Activated T-cell treated with anti-CD3 and anti-CD28 coated beads for 24 hours (primary cell): Measurements from ENCODE around the gene ABCG4.
"Not testable (repeated sequence)": the region's sequence is repeated elsewhere in the genome, so short reads cannot be mapped to it uniquely, and the experiment has no call there.

ENCODE experiments used
- DNase-seq: peaks from one replicate; pipeline ENCODE4 v3.0.0-alpha.2; 2020; ENCODE audit warnings: low read depth

ABCG4 gene

GRCh38 chr11:119184399-119184798, 35.5 kb downstream of the ABCG4 start:
- DNase-seq, result not testable (repeated sequence)

DNA sequence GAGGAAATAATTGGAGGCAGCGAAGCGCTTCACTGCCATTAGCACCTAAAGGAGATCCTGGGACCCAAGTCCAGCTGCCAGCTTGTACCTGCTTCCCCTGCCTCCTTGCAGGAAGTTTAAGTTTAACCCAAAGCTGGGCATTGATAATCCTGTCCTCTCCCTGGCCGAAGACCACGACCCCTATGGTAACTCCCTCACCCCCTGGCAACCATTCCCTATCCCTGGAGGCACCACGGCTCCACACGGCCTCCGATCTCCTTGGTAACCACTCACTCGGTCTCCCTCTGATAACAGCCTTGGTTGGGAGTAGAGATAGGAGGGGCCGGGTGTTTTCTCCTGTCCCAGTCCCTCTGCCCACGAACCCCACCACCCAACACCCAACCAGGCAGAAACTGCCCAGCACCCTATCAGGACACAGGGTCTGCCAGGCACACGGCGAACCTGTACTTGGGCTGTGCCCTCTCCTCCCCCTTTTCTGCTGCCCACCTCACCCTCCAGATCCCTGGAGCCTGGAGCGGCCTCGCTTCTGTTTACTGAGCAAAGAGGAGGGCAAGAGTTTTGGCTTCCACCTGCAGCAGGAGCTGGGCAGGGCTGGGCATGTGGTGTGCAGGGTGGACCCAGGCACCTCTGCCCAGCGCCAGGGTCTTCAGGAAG, 37.3 kb downstream of the ABCG4 start:
- no peak for DNase-seq

DNA sequence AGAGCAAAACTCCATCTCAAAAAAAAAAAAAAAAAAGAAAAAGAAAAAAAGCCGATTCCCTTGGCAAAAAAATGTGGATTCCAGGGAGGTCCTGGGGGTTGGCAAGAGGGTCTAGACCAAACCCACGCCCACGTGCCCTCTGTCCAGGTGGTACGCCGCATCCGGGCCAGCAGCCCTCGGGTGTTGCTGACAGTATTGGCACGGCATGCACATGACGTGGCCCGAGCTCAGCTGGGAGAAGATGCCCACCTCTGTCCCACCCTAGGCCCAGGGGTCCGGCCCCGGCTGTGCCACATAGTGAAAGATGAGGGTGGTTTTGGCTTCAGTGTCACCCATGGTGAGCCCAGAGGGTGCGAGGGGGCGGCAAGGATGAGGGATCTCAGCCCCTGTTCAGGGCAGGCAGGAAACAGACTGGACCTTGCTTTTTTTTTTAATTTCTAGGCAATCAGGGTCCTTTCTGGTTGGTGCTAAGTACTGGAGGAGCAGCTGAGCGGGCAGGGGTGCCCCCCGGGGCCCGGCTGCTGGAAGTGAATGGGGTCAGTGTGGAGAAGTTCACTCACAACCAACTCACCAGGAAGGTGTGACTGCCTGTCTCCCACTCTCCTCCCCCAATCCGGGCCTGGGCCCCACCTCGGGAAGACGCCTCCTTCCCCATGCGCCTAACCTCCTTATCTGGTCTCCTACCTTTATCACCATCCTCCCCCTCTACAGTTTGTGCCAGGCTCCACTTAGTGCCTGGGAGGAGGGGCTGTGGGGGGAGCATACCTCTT, 38.5 kb downstream of the ABCG4 start:
- DNase-seq, result no peak

- no peak for DNase-seq
These were observed 39.2 kb downstream of the ABCG4 start for GRCh38 chr11:119188067-119188466.

GRCh38 chr11:119188887-119189286, 40.0 kb downstream of the ABCG4 start:
- no peak for DNase-seq

DNA sequence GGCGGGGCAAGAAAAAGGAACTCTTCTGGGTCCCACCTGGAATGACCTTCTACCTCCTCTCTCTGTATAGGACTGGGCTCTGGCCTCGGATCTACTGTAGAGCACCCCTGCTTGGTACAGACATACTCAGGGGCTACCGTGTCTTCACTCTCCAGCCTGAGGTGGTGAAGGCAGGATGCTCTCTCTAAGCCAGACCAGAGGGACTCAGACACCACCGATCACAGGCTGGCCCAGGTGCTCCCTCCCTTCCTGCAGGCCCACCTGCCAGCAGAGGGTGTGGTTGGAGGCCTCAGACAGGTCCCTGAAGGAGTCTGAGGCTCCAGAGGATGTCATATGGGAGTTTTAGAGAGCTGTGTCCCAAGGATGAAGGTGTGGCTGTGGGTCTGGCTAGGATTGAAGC, 40.5 kb downstream of the ABCG4 start:
- no peak for DNase-seq

GRCh38 chr11:119190531-119190930, 41.7 kb downstream of the ABCG4 start:
- DNase-seq, result no peak

DNA sequence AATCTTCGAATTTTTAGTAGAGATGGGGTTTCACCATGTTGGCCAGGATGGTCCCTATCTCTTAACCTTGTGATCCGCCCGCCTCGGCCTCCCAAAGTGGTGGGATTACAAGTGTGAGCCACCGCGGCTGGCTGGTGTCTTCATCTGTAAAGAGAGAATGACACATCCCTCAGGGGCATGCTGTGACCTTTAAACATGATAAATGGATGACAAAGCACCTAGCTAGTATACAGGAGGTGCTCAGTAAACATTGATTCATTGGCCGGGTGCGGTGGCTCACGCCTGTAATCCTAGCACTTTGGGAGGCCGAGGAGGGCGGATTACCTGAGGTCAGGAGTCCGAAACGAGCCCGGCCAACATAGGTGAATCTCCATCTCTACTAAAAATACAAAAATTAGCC, 42.4 kb downstream of the ABCG4 start:
- DNase-seq, result not testable (repeated sequence)

DNA sequence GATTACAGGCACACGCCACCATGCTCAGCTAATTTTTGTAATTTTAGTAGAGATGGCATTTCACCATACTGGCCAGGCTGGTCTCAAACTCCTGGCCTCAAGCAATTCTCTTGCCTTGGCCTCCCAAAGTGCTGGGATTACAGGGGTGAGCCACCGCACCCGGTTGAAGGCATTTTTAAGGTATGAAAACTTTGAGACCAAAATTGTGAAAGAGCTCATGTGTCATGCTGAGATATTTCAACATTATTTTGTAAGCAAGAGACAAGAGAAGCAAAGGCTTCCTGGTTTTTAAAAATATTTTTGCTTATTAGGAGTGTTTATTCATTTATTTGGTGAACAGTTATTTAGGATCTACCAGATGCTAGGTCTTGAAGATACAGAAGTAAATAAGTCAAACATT, 43.3 kb downstream of the ABCG4 start:
- DNase-seq, result no peak

GRCh38 chr11:119193001-119193400, 44.1 kb downstream of the ABCG4 start:
- DNase-seq, result no peak

DNA sequence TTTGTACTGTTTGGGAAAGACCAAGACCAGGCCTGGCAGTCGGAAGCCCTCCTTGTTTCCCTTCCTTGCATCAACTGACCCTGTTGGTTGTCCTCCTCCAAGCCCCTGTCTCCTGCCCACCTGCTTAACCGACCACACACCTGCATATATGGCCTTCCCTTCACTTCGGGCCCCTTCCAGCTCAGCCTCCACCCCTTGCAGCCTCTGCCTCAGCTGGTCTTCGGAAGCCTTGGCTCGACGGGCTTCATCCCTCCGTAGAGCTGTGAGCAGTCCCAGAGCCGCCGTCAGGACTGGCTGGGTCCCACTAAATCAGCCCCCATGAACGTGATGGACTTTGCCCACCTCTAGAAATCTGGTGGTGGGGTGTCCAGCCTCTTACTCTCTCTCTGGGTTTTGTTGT, 44.8 kb downstream of the ABCG4 start:
- no peak for DNase-seq

DNA sequence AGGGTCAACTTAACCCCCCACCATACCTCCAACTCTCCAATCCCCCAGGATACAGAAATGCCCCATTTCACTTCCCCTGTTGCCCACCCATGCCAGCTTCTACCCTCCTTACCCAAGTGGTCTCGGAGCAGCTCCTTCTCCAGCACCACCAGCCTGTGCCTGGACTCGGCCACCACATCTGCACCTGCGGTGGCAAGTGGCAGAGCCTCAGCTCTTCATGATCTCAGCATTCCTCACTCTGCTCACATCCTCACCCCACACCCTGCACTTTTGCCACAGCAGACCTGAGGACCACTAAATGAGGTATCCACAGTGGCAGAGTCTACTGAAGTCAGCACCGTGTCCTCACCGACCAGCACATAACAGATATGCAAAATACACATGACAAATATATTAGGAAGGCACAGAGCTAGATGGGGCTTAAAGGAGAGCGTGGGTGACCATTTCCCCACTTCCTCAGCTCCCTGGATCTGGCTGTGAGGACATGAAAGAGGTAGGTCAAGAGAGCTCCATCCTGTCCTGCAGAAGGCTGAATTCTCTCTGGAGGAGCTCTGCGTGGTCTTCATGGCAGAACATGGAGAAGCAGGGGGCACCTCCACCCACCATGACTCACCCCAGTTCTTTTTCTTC, 46.1 kb downstream of the ABCG4 start:
- no peak for DNase-seq

GRCh38 chr11:119195680-119196079, 46.8 kb downstream of the ABCG4 start:
- DNase-seq, result no peak

GRCh38 chr11:119196833-119197483, 48.1 kb downstream of the ABCG4 start:
- peak; percentile 63 for DNase-seq

- no peak for DNase-seq
These were observed 50.1 kb downstream of the ABCG4 start for GRCh38 chr11:119198925-119199324.

GRCh38 chr11:119201236-119201635, 52.4 kb downstream of the ABCG4 start:
- DNase-seq, result not testable (repeated sequence)

DNA sequence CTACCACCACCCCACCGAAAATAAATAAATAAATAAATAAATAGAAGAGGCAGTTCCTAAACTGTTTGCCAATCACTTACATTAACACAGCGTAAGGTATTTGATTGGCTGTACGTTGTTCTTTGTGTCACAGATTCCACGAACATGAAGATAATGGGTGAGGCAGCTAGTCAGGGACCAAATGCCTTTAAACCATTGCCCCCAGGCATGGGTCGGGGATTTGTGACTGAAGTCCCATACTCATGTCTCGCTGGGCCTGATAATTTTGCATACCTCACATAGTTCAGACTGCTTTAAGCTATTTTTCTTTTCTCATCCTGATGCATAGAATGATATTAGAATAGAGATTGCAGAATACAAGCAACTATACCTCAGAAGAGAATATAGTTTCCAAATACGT, 53.7 kb downstream of the ABCG4 start:
- no peak for DNase-seq

DNA sequence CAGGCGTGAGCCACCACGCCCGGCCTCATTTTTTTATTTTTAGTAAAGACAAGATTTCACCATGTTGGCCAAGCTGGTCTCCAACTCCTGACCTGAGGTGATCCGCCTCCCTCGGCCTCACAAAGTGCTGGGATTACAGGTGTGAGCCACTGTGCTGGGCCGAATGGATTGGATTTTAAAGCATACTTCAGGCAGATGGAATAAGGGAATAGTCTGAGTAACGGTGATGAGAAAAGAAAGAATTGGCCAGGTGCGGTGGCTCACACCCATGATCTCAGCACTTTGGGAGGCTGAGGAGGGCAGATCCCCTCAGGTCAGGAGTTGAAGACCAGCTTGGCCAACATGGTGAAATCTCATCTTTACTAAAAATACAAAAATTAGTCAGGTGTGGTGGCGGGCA, 55.2 kb downstream of the ABCG4 start:
- DNase-seq, result no peak

GRCh38 chr11:119205080-119205479, 56.2 kb downstream of the ABCG4 start:
- no peak for DNase-seq

- peak; percentile 97 for DNase-seq
These were observed 57.0 kb downstream of the ABCG4 start, which contains the start of gene CBL for GRCh38 chr11:119205574-119206510. Gene CBL, plus strand, starts transcription at chr11:119206339. Its CDS starts 79 bp downstream, at chr11:119206418.
